ENCODE data around the gene CORO2B.
"Not testable (repeated sequence)": the region's sequence is repeated elsewhere in the genome, so short reads cannot be mapped to it uniquely, and the experiment has no call there.

Gene CORO2B

DNA sequence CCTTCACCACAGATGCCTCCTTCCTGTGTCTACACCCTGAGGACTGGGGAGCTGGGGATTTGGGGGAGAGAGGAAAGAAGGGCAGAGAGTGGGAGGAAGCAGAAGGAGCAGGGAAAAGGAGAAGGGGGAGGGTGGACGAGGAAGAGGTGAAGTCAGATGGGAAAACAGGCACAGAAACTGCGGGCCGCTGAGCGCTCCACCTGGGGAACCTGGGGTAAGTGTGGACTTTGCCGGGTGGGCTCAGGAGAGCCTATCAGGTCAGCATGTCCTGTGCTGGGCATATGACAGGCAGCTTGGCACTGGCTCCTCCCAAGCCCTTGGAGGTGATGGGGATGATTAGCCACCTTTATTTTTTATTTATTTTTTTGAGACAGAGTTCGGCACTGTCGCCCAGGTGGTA lies 62.6 kb downstream of the CORO2B start:
- no peaks in the 10 kb centered on the region for H3K36me3 ChIP-seq (ENCODE audit: insufficient read depth, low read length)
- TF ChIP-seq POLR2AphosphoS5 (IDR thresholded peaks at IDR 0.05; ENCODE audit: borderline replicate concordance, low read depth, low read length) (no peak), FOXP2 (optimal IDR thresholded peaks at IDR 0.05; ENCODE audit: control extremely low read depth, extremely low read length, insufficient read depth) (no peak), EZH2 (IDR thresholded peaks at IDR 0.05) (no peak)
- H3K9me3 ChIP-seq (ENCODE audit: low read depth, low read length), result no peaks in the 10 kb centered on the region
- DNase-seq (ENCODE audit: low read depth, low spot score), result no peak
- no peak overlapping the region for H3K9ac ChIP-seq (ENCODE audit: insufficient read length)
- H3K27ac ChIP-seq, result no peak overlapping the region
- no peak overlapping the region for H3K4me3 ChIP-seq

DNA sequence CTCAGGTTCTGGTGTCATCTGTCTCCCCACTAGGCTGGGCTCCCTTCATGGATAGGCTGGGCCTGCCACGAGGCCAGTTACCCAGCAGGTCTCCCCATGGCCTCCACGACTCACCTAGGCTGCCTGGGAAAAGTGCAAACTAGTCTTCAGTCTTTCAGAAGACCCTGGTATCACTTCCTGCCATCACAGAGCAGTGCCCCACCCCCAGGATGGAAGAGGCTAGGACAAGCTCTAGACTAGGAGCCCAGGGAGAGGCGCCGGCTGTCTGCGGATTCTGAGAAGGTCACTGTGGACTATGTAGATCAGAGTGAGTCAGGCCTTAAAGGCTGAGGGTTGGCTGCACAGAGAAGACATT lies 63.7 kb downstream of the CORO2B start:
- H3K4me3 ChIP-seq, result no peak overlapping the region
- H3K9ac ChIP-seq (ENCODE audit: insufficient read length), result no peak overlapping the region
- no peak for TF ChIP-seq EZH2 (IDR thresholded peaks at IDR 0.05)
- TF ChIP-seq FOXP2 (optimal IDR thresholded peaks at IDR 0.05; ENCODE audit: control extremely low read depth, extremely low read length, insufficient read depth), result no peak
- no peak for TF ChIP-seq POLR2AphosphoS5 (IDR thresholded peaks at IDR 0.05; ENCODE audit: borderline replicate concordance, low read depth, low read length)
- DNase-seq (ENCODE audit: low read depth, low spot score), result no peak
- no peak overlapping the region for H3K27ac ChIP-seq
- no peaks in the 10 kb centered on the region for H3K9me3 ChIP-seq (ENCODE audit: low read depth, low read length)
- H3K36me3 ChIP-seq (ENCODE audit: insufficient read depth, low read length), result no peaks in the 10 kb centered on the region

DNA sequence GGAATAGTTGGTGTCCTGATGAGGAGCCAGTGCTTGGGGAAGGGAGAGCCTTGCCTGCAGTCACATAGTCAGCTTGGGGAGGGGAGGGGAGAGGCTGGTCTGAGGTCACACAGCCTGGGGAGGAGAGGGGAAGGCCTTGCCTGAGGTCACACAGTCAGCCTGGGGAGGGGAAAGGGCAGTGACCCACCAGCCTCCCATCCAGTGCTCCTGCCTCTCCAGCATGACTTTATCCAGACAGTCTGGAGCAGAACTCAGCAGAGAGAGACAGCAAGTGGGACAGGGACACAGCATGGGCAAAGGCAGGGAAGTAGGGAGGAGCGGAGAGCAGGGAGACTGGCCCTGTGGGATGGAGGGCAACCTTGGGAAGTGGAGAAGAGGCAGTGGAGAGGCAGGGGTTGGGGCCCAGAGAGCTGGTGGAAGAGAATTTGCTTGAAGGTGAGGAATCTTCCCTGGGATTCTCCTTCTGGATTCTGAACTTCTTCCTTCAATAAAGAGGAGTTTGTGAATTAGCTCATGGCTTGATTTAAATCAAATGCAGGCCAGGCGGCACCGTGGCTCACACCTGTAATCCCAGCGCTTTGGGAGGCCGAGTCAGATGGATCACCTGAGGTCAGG lies 64.5 kb downstream of the CORO2B start:
- DNase-seq (ENCODE audit: low read depth, low spot score), result no peak
- Histone ChIP-seq H3K27ac (no peak overlapping the region), H3K4me3 (no peak overlapping the region), H3K9ac (ENCODE audit: insufficient read length) (no peak overlapping the region), H3K9me3 (ENCODE audit: low read depth, low read length) (no peaks in the 10 kb centered on the region), H3K36me3 (ENCODE audit: insufficient read depth, low read length) (no peaks in the 10 kb centered on the region)
- TF ChIP-seq FOXP2 (optimal IDR thresholded peaks at IDR 0.05; ENCODE audit: control extremely low read depth, extremely low read length, insufficient read depth) (no peak), EZH2 (IDR thresholded peaks at IDR 0.05) (no peak), POLR2AphosphoS5 (IDR thresholded peaks at IDR 0.05; ENCODE audit: borderline replicate concordance, low read depth, low read length) (no peak)

DNA sequence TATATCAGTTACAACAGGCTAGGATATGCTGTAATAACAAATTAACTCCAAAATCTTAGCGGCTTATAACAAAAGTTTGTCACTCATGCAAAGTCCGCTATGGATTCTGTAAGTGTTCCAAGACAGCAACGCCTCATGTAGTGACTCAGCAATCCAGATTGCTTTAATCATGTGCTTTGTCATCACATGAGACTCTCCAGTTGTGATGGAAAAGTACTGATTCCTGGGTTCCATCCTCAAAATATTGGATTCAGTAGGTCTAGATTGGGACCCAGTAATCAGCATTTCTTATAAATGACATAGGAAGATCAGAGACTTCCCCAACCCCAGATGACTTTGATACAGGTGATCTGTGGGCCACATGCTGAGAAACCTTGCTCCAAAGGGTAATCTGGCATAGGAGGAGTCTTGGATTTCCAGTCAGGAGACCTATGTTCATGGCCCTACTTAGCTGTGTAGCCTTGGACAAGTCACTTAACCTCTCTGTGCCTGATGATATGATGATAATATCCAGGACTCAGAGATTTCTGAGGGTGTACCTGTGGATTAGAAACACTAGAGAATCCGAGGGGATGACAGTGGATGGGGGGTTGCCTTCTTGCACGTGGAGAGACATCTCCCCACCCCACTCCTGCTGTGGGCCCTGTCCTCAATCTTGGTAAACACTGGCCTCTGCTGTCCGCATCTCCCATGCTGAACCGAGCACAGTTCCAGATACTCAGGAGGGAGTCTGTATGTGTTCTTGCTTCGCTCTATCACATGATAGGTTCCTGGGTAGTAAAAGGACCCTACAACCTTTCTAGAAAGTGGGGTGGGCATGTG lies 65.5 kb downstream of the CORO2B start:
- no peak for DNase-seq (ENCODE audit: low read depth, low spot score)
- Histone ChIP-seq H3K36me3 (ENCODE audit: insufficient read depth, low read length) (no peaks in the 10 kb centered on the region), H3K9ac (ENCODE audit: insufficient read length) (no peak overlapping the region), H3K9me3 (ENCODE audit: low read depth, low read length) (no peaks in the 10 kb centered on the region), H3K4me3 (no peak overlapping the region), H3K27ac (no peak overlapping the region)
- TF ChIP-seq POLR2AphosphoS5 (IDR thresholded peaks at IDR 0.05; ENCODE audit: borderline replicate concordance, low read depth, low read length) (no peak), EZH2 (IDR thresholded peaks at IDR 0.05) (no peak), FOXP2 (optimal IDR thresholded peaks at IDR 0.05; ENCODE audit: control extremely low read depth, extremely low read length, insufficient read depth) (no peak)

DNA sequence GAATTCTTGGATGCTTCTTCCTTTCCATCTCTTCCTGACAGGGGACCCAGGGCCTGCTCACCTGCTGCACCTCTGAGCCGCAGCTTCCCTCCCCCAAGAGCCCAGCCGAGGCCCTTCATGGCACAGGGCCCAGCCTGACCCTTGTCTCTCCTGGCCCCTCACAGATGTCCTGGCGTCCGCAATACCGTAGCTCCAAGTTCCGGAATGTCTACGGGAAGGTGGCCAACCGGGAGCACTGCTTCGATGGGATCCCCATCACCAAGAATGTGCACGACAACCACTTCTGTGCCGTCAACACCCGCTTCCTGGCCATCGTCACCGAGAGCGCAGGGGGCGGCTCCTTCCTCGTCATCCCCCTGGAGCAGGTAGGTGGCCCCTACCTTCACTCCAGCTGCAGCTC lies 66.2 kb downstream of the CORO2B start:
- Histone ChIP-seq H3K9ac (ENCODE audit: insufficient read length) (no peak overlapping the region), H3K36me3 (ENCODE audit: insufficient read depth, low read length) (no peaks in the 10 kb centered on the region), H3K27ac (no peak overlapping the region), H3K9me3 (ENCODE audit: low read depth, low read length) (no peaks in the 10 kb centered on the region), H3K4me3 (no peak overlapping the region)
- no peak for DNase-seq (ENCODE audit: low read depth, low spot score)
- TF ChIP-seq POLR2AphosphoS5 (IDR thresholded peaks at IDR 0.05; ENCODE audit: borderline replicate concordance, low read depth, low read length) (no peak), FOXP2 (optimal IDR thresholded peaks at IDR 0.05; ENCODE audit: control extremely low read depth, extremely low read length, insufficient read depth) (no peak), EZH2 (IDR thresholded peaks at IDR 0.05) (no peak)

DNA sequence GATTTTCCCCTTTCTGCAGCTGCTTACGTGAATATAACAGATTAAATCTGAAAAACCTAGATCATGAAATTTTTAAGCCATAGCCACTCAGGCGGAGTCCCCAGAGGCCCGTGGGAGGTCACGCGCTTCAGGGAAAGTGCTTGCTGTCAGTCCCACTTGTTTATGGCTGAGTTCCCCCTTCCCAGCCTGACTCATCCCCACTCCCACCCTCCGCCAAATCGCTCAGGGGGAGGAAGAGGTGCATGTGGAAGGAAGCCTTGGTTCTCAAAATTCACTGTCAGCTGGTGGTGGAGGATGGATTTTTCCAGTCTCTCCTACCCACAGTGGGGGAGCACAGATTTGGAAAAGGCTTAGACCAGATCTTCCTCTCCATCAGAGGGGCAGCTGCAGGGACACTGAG lies 67.4 kb downstream of the CORO2B start:
- no peaks in the 10 kb centered on the region for H3K36me3 ChIP-seq (ENCODE audit: insufficient read depth, low read length)
- no peak overlapping the region for H3K9ac ChIP-seq (ENCODE audit: insufficient read length)
- TF ChIP-seq FOXP2 (optimal IDR thresholded peaks at IDR 0.05; ENCODE audit: control extremely low read depth, extremely low read length, insufficient read depth), result no peak
- TF ChIP-seq POLR2AphosphoS5 (IDR thresholded peaks at IDR 0.05; ENCODE audit: borderline replicate concordance, low read depth, low read length), result no peak
- TF ChIP-seq EZH2 (IDR thresholded peaks at IDR 0.05), result no peak
- no peak overlapping the region for H3K27ac ChIP-seq
- no peak overlapping the region for H3K4me3 ChIP-seq
- DNase-seq (ENCODE audit: low read depth, low spot score), result no peak
- H3K9me3 ChIP-seq (ENCODE audit: low read depth, low read length), result no peaks in the 10 kb centered on the region

DNA sequence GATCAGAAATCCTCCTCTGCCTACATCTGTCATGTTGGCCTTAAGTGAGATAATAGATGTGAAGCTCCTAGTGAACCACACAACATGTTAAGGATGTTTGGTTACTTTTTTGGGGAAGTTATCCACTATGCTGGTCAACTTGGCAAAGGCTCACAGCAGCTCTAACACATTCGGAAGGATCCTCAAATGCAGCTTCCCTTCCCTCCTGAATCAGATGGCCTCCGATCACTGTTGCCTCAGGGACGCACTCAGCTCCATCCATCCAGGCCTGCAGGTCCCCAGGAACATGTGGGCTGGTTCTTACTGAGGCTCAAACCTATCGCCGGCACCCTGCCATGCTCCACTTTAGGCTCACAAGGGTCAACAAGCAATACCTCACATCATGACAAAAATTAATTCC lies 67.9 kb downstream of the CORO2B start:
- H3K36me3 ChIP-seq (ENCODE audit: insufficient read depth, low read length), result no peaks in the 10 kb centered on the region
- DNase-seq (ENCODE audit: low read depth, low spot score), result no peak
- no peak overlapping the region for H3K27ac ChIP-seq
- no peaks in the 10 kb centered on the region for H3K9me3 ChIP-seq (ENCODE audit: low read depth, low read length)
- H3K4me3 ChIP-seq, result no peak overlapping the region
- H3K9ac ChIP-seq (ENCODE audit: insufficient read length), result no peak overlapping the region
- TF ChIP-seq FOXP2 (optimal IDR thresholded peaks at IDR 0.05; ENCODE audit: control extremely low read depth, extremely low read length, insufficient read depth) (no peak), POLR2AphosphoS5 (IDR thresholded peaks at IDR 0.05; ENCODE audit: borderline replicate concordance, low read depth, low read length) (no peak), EZH2 (IDR thresholded peaks at IDR 0.05) (no peak)

DNA sequence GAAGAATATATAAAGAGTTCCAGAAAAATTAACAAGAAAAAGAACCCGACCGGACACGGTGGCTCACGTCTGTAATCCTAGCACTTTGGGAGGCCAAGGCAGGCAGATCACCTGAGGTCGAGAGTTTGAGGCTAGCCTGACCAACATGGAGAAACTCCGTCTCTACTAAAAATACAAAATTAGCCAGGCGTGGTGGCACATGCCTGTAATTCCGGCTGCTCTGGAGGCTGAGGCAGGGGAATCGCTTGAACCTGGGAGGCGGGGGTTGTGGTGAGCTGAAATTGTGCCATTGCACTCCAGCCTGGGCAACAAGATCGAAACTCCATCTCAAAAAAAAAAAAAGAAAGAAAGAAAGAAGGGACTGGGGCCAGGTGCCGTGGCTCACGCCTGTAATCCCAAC lies 68.6 kb downstream of the CORO2B start:
- not testable (repeated sequence) for H3K9ac ChIP-seq (ENCODE audit: insufficient read length); H3K27ac ChIP-seq; H3K36me3 ChIP-seq (ENCODE audit: insufficient read depth, low read length); H3K4me3 ChIP-seq; H3K9me3 ChIP-seq (ENCODE audit: low read depth, low read length); DNase-seq (ENCODE audit: low read depth, low spot score)

All from SK-N-MC (cell line).